Left forelimb (tissue), 1 donor: ENCODE measurements around the gene LAMB4.

Experiments used
- DNase-seq: peaks from one replicate; pipeline ENCODE4 v3.0.0-alpha.2; 2018; ENCODE audit warnings: low spot score

Gene LAMB4, protein sequence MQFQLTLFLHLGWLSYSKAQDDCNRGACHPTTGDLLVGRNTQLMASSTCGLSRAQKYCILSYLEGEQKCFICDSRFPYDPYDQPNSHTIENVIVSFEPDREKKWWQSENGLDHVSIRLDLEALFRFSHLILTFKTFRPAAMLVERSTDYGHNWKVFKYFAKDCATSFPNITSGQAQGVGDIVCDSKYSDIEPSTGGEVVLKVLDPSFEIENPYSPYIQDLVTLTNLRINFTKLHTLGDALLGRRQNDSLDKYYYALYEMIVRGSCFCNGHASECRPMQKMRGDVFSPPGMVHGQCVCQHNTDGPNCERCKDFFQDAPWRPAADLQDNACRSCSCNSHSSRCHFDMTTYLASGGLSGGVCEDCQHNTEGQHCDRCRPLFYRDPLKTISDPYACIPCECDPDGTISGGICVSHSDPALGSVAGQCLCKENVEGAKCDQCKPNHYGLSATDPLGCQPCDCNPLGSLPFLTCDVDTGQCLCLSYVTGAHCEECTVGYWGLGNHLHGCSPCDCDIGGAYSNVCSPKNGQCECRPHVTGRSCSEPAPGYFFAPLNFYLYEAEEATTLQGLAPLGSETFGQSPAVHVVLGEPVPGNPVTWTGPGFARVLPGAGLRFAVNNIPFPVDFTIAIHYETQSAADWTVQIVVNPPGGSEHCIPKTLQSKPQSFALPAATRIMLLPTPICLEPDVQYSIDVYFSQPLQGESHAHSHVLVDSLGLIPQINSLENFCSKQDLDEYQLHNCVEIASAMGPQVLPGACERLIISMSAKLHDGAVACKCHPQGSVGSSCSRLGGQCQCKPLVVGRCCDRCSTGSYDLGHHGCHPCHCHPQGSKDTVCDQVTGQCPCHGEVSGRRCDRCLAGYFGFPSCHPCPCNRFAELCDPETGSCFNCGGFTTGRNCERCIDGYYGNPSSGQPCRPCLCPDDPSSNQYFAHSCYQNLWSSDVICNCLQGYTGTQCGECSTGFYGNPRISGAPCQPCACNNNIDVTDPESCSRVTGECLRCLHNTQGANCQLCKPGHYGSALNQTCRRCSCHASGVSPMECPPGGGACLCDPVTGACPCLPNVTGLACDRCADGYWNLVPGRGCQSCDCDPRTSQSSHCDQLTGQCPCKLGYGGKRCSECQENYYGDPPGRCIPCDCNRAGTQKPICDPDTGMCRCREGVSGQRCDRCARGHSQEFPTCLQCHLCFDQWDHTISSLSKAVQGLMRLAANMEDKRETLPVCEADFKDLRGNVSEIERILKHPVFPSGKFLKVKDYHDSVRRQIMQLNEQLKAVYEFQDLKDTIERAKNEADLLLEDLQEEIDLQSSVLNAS (N-terminal part only)

GRCh38 chr7:108130261-108130660, at the start of gene LAMB4:
LAMB4 (minus strand) TSS chr7:108130361; CDS start chr7:108123164, 7,197 bp downstream.
- DNase-seq = no peak

DNA sequence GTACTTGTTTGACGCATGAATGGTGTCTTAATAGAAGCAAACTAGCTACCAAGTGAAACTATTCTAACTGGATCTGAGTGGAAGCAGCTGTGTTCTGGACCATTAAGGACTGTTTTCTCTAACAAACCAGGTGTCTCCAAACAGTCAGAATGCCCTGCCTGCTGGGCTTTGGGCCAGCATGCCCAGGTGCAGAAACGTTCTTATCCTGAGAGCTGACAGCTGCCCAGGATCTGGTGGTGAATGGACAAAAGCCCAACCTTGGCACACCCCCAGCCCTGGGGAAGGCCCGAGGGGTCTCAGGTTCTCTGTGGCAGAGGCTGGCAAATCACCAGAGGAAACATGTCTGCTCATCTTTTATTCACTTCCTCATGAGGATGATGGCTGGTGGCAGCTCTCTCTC, 48.2 kb upstream of the LAMB4 start:
- DNase-seq = no peak

- no peak for DNase-seq
These were observed 41.0 kb upstream of the LAMB4 start for GRCh38 chr7:108171164-108171563.

DNA sequence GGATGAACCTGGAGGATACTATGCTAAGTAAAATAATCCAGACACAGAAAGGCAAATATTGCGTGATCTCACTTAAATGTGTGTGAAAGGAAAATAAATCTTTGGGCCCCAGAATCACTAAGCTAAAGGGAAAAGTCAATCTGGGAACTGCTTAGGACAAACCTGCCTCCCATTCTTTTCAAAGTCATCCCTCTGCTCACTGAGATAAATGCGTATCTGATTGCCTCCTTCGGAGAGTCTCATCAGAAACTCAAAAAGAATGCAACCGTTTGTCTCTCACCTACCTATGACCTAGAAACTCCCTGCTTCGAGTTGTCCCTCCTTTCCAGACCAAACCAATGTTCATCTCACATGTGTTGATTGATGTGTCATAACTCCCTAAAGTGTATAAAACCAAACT, 40.1 kb upstream of the LAMB4 start:
- DNase-seq = no peak

GRCh38 chr7:108167460-108167859, 37.3 kb upstream of the LAMB4 start:
- DNase-seq = no peak

- DNase-seq = no peak
These were observed 36.5 kb upstream of the LAMB4 start for GRCh38 chr7:108166687-108167086.

- no peak for DNase-seq
These were observed 35.6 kb upstream of the LAMB4 start for GRCh38 chr7:108165723-108166122.

- DNase-seq = no peak
These were observed 34.8 kb upstream of the LAMB4 start for GRCh38 chr7:108164946-108165345.

GRCh38 chr7:108164342-108164741, 34.2 kb upstream of the LAMB4 start:
- DNase-seq = no peak

GRCh38 chr7:108158776-108159175, 28.6 kb upstream of the LAMB4 start:
- DNase-seq = no peak

GRCh38 chr7:108157606-108158335, 27.6 kb upstream of the LAMB4 start:
- DNase-seq = no peak

DNA sequence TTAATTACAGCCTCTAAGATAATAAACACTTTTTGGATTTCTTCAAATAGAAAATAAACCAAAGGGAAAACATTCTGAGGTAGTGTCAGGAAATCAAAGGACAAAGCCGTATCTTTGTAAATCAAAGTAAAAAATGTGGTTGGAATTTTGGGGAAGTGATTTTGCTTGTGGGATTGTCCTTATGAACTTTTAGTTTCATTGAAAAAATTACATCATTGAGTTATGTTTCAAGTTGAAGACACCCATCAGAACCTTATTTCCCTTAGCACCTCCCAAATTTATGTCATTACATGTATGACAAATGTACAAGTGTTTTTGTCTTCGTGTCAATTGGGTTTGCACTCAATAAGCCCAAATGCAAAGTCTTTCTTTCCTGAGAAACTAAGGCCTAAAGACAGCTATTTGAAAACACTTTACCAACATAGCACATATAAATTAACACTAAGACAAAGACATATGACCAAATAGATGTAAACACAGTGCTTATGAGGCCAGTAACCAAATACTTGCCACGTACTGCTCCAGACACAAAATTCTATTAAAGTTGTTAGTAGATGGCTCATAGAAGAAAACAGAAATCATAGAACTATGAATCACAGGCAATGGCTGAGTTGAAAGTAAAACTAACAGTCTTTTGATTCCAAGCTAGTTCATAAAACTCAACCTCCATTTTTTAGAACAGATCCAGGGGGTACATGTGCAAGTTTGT, 26.9 kb upstream of the LAMB4 start:
- DNase-seq = no peak

DNA sequence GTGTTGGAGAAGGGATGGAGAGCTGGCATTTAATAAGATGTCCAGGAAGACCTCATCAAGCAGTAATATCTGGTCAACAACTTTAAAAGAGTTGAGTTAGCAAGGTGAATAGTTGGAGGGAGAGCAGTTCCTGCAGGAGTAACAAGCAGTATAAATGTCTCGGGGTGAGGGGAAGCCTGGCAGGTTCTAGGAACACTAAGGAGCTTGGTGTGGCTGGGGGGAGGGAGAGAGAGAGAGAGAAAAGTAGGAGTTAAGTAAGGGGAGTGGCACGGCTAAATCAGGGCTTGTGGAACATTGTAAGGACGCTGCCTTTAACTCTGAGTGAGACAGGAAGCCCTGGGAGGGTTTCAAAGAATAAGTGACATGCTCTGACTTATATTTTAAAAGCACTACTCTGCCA, 22.0 kb upstream of the LAMB4 start:
- no peak for DNase-seq

DNA sequence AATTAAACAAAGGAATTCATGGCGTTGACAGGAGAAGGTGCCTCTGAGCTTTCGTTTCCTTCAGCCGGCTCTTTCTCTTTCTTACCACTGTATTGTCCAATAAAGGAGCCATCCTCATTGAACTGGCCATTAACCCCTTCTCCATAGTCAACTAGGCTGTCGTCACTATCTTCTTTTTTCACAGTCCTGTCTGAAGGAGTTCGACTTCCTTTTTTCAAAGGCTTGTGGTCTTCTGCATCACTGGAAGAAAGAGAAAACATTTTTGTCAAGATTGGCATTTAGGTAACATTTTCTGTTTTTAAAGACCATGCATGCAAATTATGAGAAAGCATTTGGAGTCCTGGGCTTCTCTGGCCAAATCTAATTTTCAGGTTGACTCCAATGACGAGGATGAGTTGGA, 19.7 kb upstream of the LAMB4 start:
- DNase-seq = no peak

DNA sequence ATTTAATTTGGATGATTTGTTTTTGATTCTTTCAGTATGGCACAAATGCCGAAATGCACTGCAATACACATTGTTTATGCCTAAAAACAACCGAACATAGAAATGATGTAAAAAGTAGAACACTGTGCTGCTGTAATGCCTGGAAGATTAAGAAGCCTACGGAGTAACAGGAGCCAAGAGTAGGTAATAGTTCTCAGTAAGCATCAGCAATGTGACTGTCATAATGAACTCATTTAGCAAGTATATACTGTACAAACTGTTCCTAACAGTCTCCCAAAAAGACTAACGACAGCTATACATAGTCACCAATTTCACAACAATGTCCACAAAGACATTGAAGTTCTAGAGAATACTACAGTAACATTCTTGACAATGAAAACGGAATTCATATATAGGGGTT, 19.0 kb upstream of the LAMB4 start:
- no peak for DNase-seq

GRCh38 chr7:108147031-108147563, 16.9 kb upstream of the LAMB4 start:
- no peak for DNase-seq

- peak; percentile 74 for DNase-seq
These were observed 16.1 kb upstream of the LAMB4 start for GRCh38 chr7:108146070-108146842.

- no peak for DNase-seq
These were observed 15.2 kb upstream of the LAMB4 start for GRCh38 chr7:108145401-108145800.

DNA sequence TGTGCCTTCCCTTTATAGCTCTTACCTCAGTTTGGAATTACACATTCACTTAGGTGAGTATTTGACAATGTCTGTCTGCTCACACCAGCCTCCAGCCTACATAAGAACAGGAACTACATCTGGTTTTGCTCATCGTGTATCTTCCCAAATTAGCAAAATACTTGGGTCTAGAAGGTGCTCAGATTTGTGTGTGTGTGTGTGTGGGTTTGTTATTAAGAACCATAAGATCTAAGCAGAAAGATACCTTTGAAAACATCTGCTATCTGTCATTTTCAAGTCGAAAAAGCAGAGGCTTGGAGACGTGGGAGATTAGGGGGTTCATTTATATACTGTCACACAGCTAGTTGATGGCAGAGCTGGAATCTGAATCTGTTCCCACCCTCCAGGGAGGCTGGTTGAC, 14.8 kb upstream of the LAMB4 start:
- no peak for DNase-seq
